Gastrocnemius medialis (tissue), 4 donors: ENCODE measurements around the gene DRGX.

Source experiments
- CTCF ChIP-seq, 5 experiments: fragments of 450-650 bp in 3 of 5; fragments of 200-600 bp in 2 of 5; sonication (generic) in 2 of 5; IDR thresholded peaks in 4 of 5; conservative IDR thresholded peaks in 1 of 5; 1 replicate in 4 of 5; 2 replicates in 1 of 5; pipeline ENCODE4 v1.5.1; 2016 to 2019; ENCODE audit warnings: antibody characterized with exemption in 5 of 5, mild to moderate bottlenecking in 3 of 5, moderate library complexity in 3 of 5
- POLR2A ChIP-seq, 2 donors: fragments of 450-650 bp; IDR thresholded peaks; one replicate each; pipeline ENCODE4 v1.6.1; 2017; ENCODE audit warnings: antibody characterized with exemption in 2 of 2, mild to moderate bottlenecking in 2 of 2, moderate library complexity in 2 of 2

GRCh38 chr10:49364747-49365146, 31.1 kb downstream of the DRGX start:
- no peak for TF ChIP-seq CTCF (IDR thresholded peaks at IDR 0.05 in 4 of 5, conservative IDR thresholded peaks at IDR 0.05 in 1 of 5)
- no peak for TF ChIP-seq POLR2A (IDR thresholded peaks at IDR 0.05)
